OCI-LY7 (cell line): Measurements from ENCODE around the gene WDR46. TPM values are rescaled to one million over a fixed set of nuclear protein-coding genes. Genes with fewer than 3 reads are reported as not detected.
"Not testable (repeated sequence)": the region's sequence is repeated elsewhere in the genome, so short reads cannot be mapped to it uniquely, and the experiment has no call there.

Experiments used
- BruUV-seq: library from RNA; stranded (reverse); fragments of 400-500 nt; replicated peaks from 2 replicates; lab custom pipeline; 2021; lab: Mats Ljungman, UMichigan
- CTCF ChIA-PET: fragments of 300-600 bp; sonication (Branson Sonifier 250); formaldehyde crosslinking; loops from one replicate; lab custom pipeline; 2022; ENCODE audit warnings: antibody characterized with exemption; ENCODE audit not compliant: unreplicated experiment; lab: Charles Lee
- POLR2A ChIA-PET: fragments of 300-600 bp; sonication (Branson Sonifier 250); formaldehyde crosslinking; loops from one replicate; lab custom pipeline; 2022; ENCODE audit warnings: antibody characterized with exemption; lab: Charles Lee
- DNase-seq: peaks from one replicate; pipeline ENCODE4 v3.0.0-alpha.2; 2015; ENCODE audit warnings: low spot score
- H2AFZ ChIP-seq: fragments of 200-600 bp; sonication (generic), shearing (Covaris generic); 2 replicates; pipeline ENCODE4 v1.6.1; 2014; ENCODE audit warnings: mild to moderate bottlenecking, antibody characterized with exemption, low read length, moderate library complexity
- H3K27ac ChIP-seq: fragments of 200-600 bp; sonication (generic); 2 replicates; pipeline ENCODE4 v1.5.1; 2014; ENCODE audit warnings: mixed run types, low read depth, mild to moderate bottlenecking, moderate library complexity, low read length, inconsistent platforms; ENCODE audit not compliant: poor library complexity, severe bottlenecking
- H3K36me3 ChIP-seq: fragments of 200-600 bp; sonication (generic); 2 replicates; pipeline ENCODE4 v1.6.1; 2014; ENCODE audit warnings: mild to moderate bottlenecking, antibody characterized with exemption, low read length, moderate library complexity, mixed read lengths; ENCODE audit not compliant: insufficient read depth
- H3K4me1 ChIP-seq: fragments of 200-600 bp; sonication (generic); 2 replicates; pipeline ENCODE4 v1.5.1; 2014; ENCODE audit warnings: mild to moderate bottlenecking, low read length; ENCODE audit not compliant: insufficient read depth, poor library complexity, severe bottlenecking
- H3K4me2 ChIP-seq: fragments of 200-600 bp; sonication (generic); 2 replicates; pipeline ENCODE4 v1.6.1; 2014; ENCODE audit warnings: mild to moderate bottlenecking, low read length
- H3K4me3 ChIP-seq: fragments of 200-600 bp; sonication (generic); 2 replicates; pipeline ENCODE4 v1.5.1; 2014; ENCODE audit warnings: mild to moderate bottlenecking, low read depth, low read length; ENCODE audit not compliant: poor library complexity, severe bottlenecking
- H3K79me2 ChIP-seq: fragments of 200-600 bp; sonication (generic); 2 replicates; pipeline ENCODE4 v1.6.1; 2016; ENCODE audit warnings: low read depth, mild to moderate bottlenecking, low read length, moderate library complexity, mixed read lengths; ENCODE audit not compliant: insufficient read depth
- H3K9me2 ChIP-seq: fragments of 200-600 bp; sonication (generic); 2 replicates; pipeline ENCODE4 v1.6.1; 2016; ENCODE audit warnings: mild to moderate bottlenecking, low read length, mixed read lengths; ENCODE audit not compliant: insufficient read depth
- H3K9me3 ChIP-seq: fragments of 200-600 bp; sonication (generic); 2 replicates; pipeline ENCODE4 v1.6.1; 2014; ENCODE audit warnings: mild to moderate bottlenecking, mixed run types, low read length, mixed read lengths
- H4K20me1 ChIP-seq: fragments of 200-600 bp; sonication (generic); 2 replicates; pipeline ENCODE4 v1.6.1; 2014; ENCODE audit warnings: mild to moderate bottlenecking, antibody characterized with exemption, low read length, moderate library complexity, mixed read lengths; ENCODE audit not compliant: insufficient read depth
- EZH2phosphoT487 ChIP-seq: fragments of 200-600 bp; sonication (generic); IDR thresholded peaks from 2 replicates; pipeline ENCODE4 v1.6.1; 2018; ENCODE audit warnings: low read depth, borderline replicate concordance, mild to moderate bottlenecking, mixed run types, antibody characterized with exemption, low read length, moderate library complexity, mixed read lengths
- intact Hi-C: fragments of 100-400 bp; cut with micrococcal nuclease; formaldehyde crosslinking; loops from one replicate; pipeline ENCODE4 v1.10.0; 2022; ENCODE audit not compliant: unreplicated experiment
- total RNA-seq, 2 experiments: library from RNA; depleted of rRNA in 1 of 2; stranded (reverse); fragments of >200 nt in 1 of 2; shearing (Covaris generic) in 1 of 2; gene quantifications; 2 replicates each; pipeline ENCODE4 v1.2.3, GENCODE V29; 2014 to 2022
- TF ChIP-seq, protein P1 (sequence below): fragments of 200-600 bp; sonication (generic); conservative IDR thresholded peaks from 2 replicates; pipeline ENCODE4 v1.5.1; 2014; ENCODE audit warnings: mild to moderate bottlenecking, antibody characterized with exemption, low read length, moderate library complexity, mixed read lengths

WDR46 gene
- total RNA-seq, 2 experiments from 2014 or later = 83.3 to 129 TPM

DNA sequence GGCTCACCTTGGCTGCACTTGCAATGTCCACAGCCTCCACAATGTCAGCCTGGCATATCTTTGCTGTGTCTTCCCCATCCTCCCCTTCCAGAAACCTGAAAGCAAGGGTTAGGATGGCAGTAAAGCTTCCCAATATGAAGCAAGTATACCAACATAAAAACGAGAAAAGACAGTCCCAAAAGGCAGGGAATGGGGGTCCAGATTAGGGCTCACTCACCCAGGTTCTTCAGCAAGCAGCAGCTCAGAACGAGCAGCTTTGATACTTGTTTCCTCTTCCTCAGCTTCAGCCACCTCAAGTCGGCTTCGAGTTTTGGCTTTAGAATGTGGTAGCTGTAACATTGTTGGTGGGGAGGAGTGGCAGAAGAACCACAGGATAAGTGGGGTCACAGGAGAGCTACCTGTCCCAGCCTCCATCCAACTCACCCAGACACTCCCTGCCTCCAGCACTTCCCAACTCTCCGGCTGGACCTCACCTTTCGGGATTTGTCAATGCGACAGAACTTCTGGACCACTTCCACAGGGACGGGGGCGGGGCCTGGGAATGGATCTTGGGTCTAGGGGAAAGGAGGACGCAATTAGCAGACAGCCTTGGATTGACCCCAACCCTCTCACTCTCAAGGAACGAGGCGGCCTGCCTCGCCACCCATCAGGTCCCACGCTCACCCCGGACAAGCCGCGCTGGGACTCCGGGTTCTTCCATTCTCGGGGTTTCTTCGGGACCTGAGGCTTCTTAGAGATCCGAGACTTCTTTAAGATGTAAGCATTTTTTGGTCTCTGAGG lies 708 bp downstream of the WDR46 start:
- H3K4me3 ChIP-seq = peak overlapping the region; percentile 86
- H4K20me1 ChIP-seq = no peaks in the 10 kb centered on the region
- intact Hi-C loops = no loop called here

DNA sequence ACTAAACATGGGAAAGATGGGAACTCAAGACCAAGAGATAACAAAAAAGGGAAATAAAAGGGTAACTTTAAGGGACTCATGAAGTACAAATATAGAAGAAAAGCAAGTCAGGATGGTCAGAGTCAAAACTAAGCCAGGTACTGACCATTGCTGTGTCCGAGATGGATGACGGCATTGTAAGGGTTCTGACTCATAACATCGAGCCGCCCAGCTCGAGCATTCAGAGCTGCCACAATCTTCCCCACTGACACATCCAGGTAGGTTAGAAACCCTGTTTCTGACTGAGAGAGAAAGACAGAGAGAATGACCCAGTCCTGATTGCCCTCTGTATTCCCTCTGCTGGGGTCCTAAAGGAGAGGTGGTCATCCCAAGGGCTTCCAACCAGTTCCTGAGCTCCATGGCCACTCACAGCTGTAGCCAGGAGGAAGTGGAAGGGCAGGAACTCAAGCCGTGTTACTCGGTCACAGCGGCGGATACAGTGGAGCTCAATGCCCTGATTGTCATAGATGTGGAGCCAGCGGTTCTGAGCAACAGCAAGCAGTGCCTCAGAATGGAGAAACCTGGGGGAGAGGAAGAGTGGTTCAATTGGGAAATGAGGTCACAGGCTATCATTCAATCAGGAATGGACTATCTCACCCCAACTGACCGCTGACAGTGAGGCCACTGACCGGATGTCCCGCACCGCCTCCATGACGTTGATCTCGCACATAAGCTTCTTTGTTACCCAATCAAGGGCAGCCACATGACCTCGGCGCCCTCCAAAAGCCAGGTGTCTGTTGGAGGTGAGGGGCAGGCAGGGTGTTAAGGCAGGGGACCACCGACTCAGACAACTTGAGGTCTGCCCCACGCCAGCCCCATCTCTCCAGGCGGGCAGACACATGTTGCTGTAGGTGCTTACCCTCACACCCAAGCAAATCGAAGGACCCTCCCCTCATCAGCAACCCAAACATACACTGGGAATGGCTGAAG lies 1.8 kb downstream of the WDR46 start:
- Histone ChIP-seq H3K4me3 (peak overlapping the region; percentile 86), H3K79me2 (peaks cover 31% of the 10 kb centered on the region; the same call in 1 of the 2 replicates), H2AFZ (no peak overlapping the region), H4K20me1 (no peaks in the 10 kb centered on the region), H3K36me3 (peaks cover 70% of the 10 kb centered on the region), H3K27ac (no peak overlapping the region), H3K4me1 (peaks cover 24% of the 10 kb centered on the region), H3K9me2 (no peaks in the 10 kb centered on the region), H3K9me3 (no peaks in the 10 kb centered on the region), H3K4me2 (peak overlapping the region; percentile 87)
- no TSS peak for BruUV-seq
- intact Hi-C loops = no loop called here
- POLR2A ChIA-PET = interaction anchor here (0.5 to 1.3 kb wide), 2 partner anchors 10 to 101 kb away, joined by 3 to 4 read pairs; partner anchors contain the start of gene B3GALT4
- TF ChIP-seq EZH2phosphoT487 = no peak
- TF ChIP-seq, protein P1, sequence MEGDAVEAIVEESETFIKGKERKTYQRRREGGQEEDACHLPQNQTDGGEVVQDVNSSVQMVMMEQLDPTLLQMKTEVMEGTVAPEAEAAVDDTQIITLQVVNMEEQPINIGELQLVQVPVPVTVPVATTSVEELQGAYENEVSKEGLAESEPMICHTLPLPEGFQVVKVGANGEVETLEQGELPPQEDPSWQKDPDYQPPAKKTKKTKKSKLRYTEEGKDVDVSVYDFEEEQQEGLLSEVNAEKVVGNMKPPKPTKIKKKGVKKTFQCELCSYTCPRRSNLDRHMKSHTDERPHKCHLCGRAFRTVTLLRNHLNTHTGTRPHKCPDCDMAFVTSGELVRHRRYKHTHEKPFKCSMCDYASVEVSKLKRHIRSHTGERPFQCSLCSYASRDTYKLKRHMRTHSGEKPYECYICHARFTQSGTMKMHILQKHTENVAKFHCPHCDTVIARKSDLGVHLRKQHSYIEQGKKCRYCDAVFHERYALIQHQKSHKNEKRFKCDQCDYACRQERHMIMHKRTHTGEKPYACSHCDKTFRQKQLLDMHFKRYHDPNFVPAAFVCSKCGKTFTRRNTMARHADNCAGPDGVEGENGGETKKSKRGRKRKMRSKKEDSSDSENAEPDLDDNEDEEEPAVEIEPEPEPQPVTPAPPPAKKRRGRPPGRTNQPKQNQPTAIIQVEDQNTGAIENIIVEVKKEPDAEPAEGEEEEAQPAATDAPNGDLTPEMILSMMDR = no peak
- CTCF ChIA-PET = no interaction called here
- no peak for DNase-seq

More for the DNA sequence above, 708 bp downstream of the WDR46 start:
- Histone ChIP-seq H2AFZ (peak overlapping the region; percentile 91), H3K9me3 (no peaks in the 10 kb centered on the region), H3K27ac (peak overlapping the region; percentile 46), H3K4me1 (peaks cover 24% of the 10 kb centered on the region), H3K4me2 (peak overlapping the region; percentile 87), H3K9me2 (no peaks in the 10 kb centered on the region), H3K79me2 (peaks cover 31% of the 10 kb centered on the region; the same call in 1 of the 2 replicates), H3K36me3 (peaks cover 72% of the 10 kb centered on the region)
- DNase-seq = no peak
- TSS peak; percentile 85 for BruUV-seq
- TF ChIP-seq, protein P1 = no peak
- TF ChIP-seq EZH2phosphoT487 = no peak
- CTCF ChIA-PET = interaction anchor here (0.5 to 1.6 kb wide), 3 partner anchors 10 to 1366 kb away, joined by 3 read pairs; partner anchors contain the start of gene RGL2
- POLR2A ChIA-PET = interaction anchor here (0.7 to 3.0 kb wide), 5 partner anchors 9 to 423 kb away, joined by 3 to 19 read pairs (median 8); partner anchors contain the start of genes B3GALT4, RGL2, RPS18 and VPS52

DNA sequence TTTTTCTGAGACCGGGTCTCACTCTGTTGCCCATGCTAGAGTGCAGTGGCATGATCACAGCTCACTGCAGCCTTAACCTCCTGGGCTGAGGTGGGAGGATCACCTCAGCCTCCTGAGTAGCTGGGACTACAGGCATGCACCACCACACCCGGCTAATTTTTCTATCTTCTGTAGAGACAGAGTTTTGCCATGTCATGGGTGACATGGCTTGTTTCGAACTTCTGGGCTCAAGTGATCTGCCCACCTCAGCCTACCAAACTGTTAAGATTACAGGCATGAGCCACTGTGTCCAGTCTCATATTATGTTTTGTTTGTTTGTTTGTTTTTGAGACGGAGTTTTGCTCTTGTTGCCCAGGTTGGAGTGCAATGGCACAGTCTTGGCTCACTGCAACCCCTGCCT lies 3.8 kb downstream of the WDR46 start:
- CTCF ChIA-PET, H3K9me2 ChIP-seq, H3K4me2 ChIP-seq, H3K4me3 ChIP-seq, H3K27ac ChIP-seq, H3K4me1 ChIP-seq, POLR2A ChIA-PET, DNase-seq, H4K20me1 ChIP-seq, BruUV-seq, H3K9me3 ChIP-seq, intact Hi-C loops, H2AFZ ChIP-seq: not testable (repeated sequence)
- Histone ChIP-seq H3K36me3 (peaks cover 68% of the 10 kb centered on the region), H3K79me2 (peaks cover 24% of the 10 kb centered on the region; the same call in 1 of the 2 replicates)
